Heart left ventricle (tissue), 16 donors: ENCODE measurements around the gene SPCS2. TPM values are rescaled to one million over a fixed set of nuclear protein-coding genes. Genes with fewer than 3 reads are reported as not detected.
A peak's percentile ranks its signal among the peaks of the same experiment; 100 is the strongest.

ENCODE experiments used
- ATAC-seq, 4 donors: fragments of 200-7000 bp; cut with Tn5 transposase; one replicate each; pipeline ENCODE4 v1.9.1; 2020 to 2022; ENCODE audit warnings: moderate library complexity in 4 of 4, mild to moderate bottlenecking in 3 of 4, moderate number of reproducible peaks in 1 of 4
- DNase-seq, 5 donors: peaks; one replicate each; pipeline ENCODE4 v3.0.0-alpha.2; 2020
- H3K27ac ChIP-seq, 12 donors: fragments of 200-600 bp; sonication (generic) in 4 of 12; one replicate each; pipeline versions ENCODE4 v1.5.0 to v1.8.0; 2016 to 2022; ENCODE audit warnings: mild to moderate bottlenecking in 2 of 12
- H3K27me3 ChIP-seq, 9 donors: fragments of 200-600 bp; sonication (generic) in 2 of 9; one replicate each; pipeline versions ENCODE4 v1.5.1 to v1.8.0; 2016 to 2022; ENCODE audit warnings: mild to moderate bottlenecking in 3 of 9
- H3K36me3 ChIP-seq, 9 donors: fragments of 200-600 bp; sonication (generic) in 2 of 9; one replicate each; pipeline versions ENCODE4 v1.5.0 to v1.8.0; 2018 to 2022; ENCODE audit warnings: mild to moderate bottlenecking in 2 of 9
- H3K4me1 ChIP-seq, 12 donors: fragments of 200-600 bp; sonication (generic) in 4 of 12; one replicate each; pipeline versions ENCODE4 v1.5.0 to v1.8.0; 2016 to 2022; ENCODE audit warnings: mild to moderate bottlenecking in 3 of 12
- H3K4me3 ChIP-seq, 12 donors: fragments of 200-600 bp; sonication (generic) in 4 of 12; one replicate each; pipeline versions ENCODE4 v1.5.0 to v1.8.0; 2017 to 2022; ENCODE audit warnings: mild to moderate bottlenecking in 9 of 12, moderate library complexity in 4 of 12
- H3K9me3 ChIP-seq, 12 donors: fragments of 200-600 bp; sonication (generic) in 4 of 12; one replicate each; pipeline versions ENCODE4 v1.5.0 to v1.8.0; 2016 to 2022; ENCODE audit warnings: mild to moderate bottlenecking in 1 of 12
- CTCF ChIP-seq, 12 donors: fragments of 200-600 bp; sonication (generic) in 4 of 12; IDR thresholded peaks; one replicate each; pipeline versions ENCODE4 v1.5.0 to v1.8.0; 2018 to 2022; ENCODE audit warnings: antibody characterized with exemption in 12 of 12, mild to moderate bottlenecking in 5 of 12
- POLR2A ChIP-seq, 2 donors: fragments of 450-650 bp; IDR thresholded peaks; one replicate each; pipeline ENCODE4 v1.6.1; 2017; ENCODE audit warnings: antibody characterized with exemption in 2 of 2, mild to moderate bottlenecking in 2 of 2, moderate library complexity in 2 of 2
- WGBS, 4 donors: extraction: QIAGEN DNeasy Blood & Tissue Kit in 2 of 4; methylation state at CpG; one replicate each; pipeline versions ENCODE4 v1.1.5 to v1.1.7; 2013 to 2018; 5-methylcytosine and 5-hydroxymethylcytosine counted together
- intact Hi-C, 10 donors: fragments of 100-400 bp; cut with DNase I; formaldehyde crosslinking; loops; one replicate each; pipeline versions ENCODE4 v1.11.1 to v1.14.2; 2022
- polyA plus RNA-seq, 2 donors: library from polyadenylated mRNA; stranded (reverse); fragments of 200-250 nt; gene quantifications; one replicate each; pipeline ENCODE4 v1.2.3, GENCODE V29; 2013
- total RNA-seq, 9 donors: library from RNA; depleted of rRNA in 2 of 9; stranded (reverse); fragments of >200 nt in 2 of 9; fragmentation: NEBNext Ultra II Directional in 3 of 9; extraction: Animal tissue kit (Norgen Biotek cat#: 25700) in 3 of 9; gene quantifications; one replicate each; pipeline versions ENCODE4 v1.1.0 to v1.2.4, GENCODE V29; 2016 to 2023
- donor health status: ischemic (EF 13 %, LVEDD 7.1; RV severe dilation, severe dysfunction).
- donor health status: healthy with polysubstance abuse.
- donor health status: DM: no; HTN: yes; CAD: no.
- donor health status: DM: no; HTN: no; CAD: no.
- donor health status: ischemic (EF 25% LVEDD 6.9; RV normal size, moderate dysfunction).
- donor health status: ischemic (EF 25% LVEDD 5.7; RV mildly dilated, moderate dysfunction).
- donor health status: healthy.
- donor health status: DM: yes; HTN: yes; CAD: no.
- donor health status: ischemic (EF 35%, LVEDD 5.7; RV mildly dilated, moderate dysfunction).
- donor health status: nonischemic (EF 11% LVEDD 7.7; RV severe dilation, severe dysfunction).
- donor health status: DM: yes; HTN: yes; CAD: no.
- donor health status: PGD.
- donor health status: ischemic (EF 29% LVEDD 5.4; RV normal size, mild dysfunction).
- donor health status: nonischemic (EF 23%, LVEDD 6.1; RV moderate dilation, normal function).

SPCS2 gene
- total and polyA plus RNA-seq, 11 donors, result 21.8 to 136 (median 109) TPM

- Histone ChIP-seq H3K9me3 (no peaks in the 10 kb centered on the region), H3K27ac (no peak overlapping the region), H3K4me3 (no peak overlapping the region), H3K36me3 (peaks cover 0 to 85% (median 17%) of the 10 kb centered on the region in 9 donors), H3K4me1 (no peaks in the 10 kb centered on the region), H3K27me3 (no peaks in the 10 kb centered on the region)
- intact Hi-C loops, result loop anchor here in 6 of 10 donors (5.0 to 10.0 kb wide), 4 partner anchors 106 to 321 kb away; no protein-coding TSS in a partner anchor
- 88 to 94% (median 91%) methylated on average over 8 of the region's 8 CpGs for WGBS, 4 donors
- ATAC-seq, result no peak
- TF ChIP-seq CTCF (IDR thresholded peaks at IDR 0.05) (no peak), POLR2A (IDR thresholded peaks at IDR 0.05) (no peak)
- no peak for DNase-seq
These were observed 22.6 kb upstream of the SPCS2 start for GRCh38 chr11:74926304-74927030.

- DNase-seq (no peak), ATAC-seq (no peak)
- H3K9me3 ChIP-seq, result no peaks in the 10 kb centered on the region
- no peak overlapping the region for H3K4me3 ChIP-seq
- H3K27ac ChIP-seq, result no peak overlapping the region
- H3K36me3 ChIP-seq, result peaks cover 0 to 88% (median 11%) of the 10 kb centered on the region in 9 donors
- TF ChIP-seq POLR2A (IDR thresholded peaks at IDR 0.05), result no peak
- no peak for TF ChIP-seq CTCF (IDR thresholded peaks at IDR 0.05)
- intact Hi-C loops, result loop anchor here in 6 of 10 donors (5.0 to 10.0 kb wide), 4 partner anchors 105 to 320 kb away; no protein-coding TSS in a partner anchor
- no peaks in the 10 kb centered on the region for H3K4me1 ChIP-seq
- no peaks in the 10 kb centered on the region for H3K27me3 ChIP-seq
These were observed 21.6 kb upstream of the SPCS2 start for GRCh38 chr11:74927496-74927895.

GRCh38 chr11:74929431-74930363 is 19.4 kb upstream of the SPCS2 start:
- peak; percentile 71 to 90 (median 88) for ATAC-seq
- TF ChIP-seq CTCF (IDR thresholded peaks at IDR 0.05) (peak; percentile 70 to 89 (median 82)), POLR2A (IDR thresholded peaks at IDR 0.05) (no peak)
- intact Hi-C loops, result loop anchor here (1.0 to 10.0 kb wide), 11 partner anchors 101 to 319 kb away; no protein-coding TSS in a partner anchor
- Histone ChIP-seq H3K36me3 (peaks cover 0 to 99% (median 31%) of the 10 kb centered on the region in 9 donors), H3K27ac (no peak overlapping the region), H3K4me3 (no peak overlapping the region), H3K9me3 (no peaks in the 10 kb centered on the region), H3K27me3 (no peaks in the 10 kb centered on the region), H3K4me1 (no peaks in the 10 kb centered on the region)
- 55 to 61% (median 59%) methylated on average over 8 of the region's 8 CpGs for WGBS, 4 donors
- DNase-seq, result peak in 4 of 5 donors; percentile 52 to 76 (median 61)

GRCh38 chr11:74932169-74932568 is 16.9 kb upstream of the SPCS2 start:
- ATAC-seq (no peak), DNase-seq (no peak)
- H3K9me3 ChIP-seq, result no peaks in the 10 kb centered on the region
- peaks cover 0 to 100% (median 52%) of the 10 kb centered on the region in 9 donors for H3K36me3 ChIP-seq
- 76 to 82% (median 79%) methylated on average over 5 of the region's 5 CpGs for WGBS, 4 donors
- H3K4me3 ChIP-seq, result no peak overlapping the region
- peaks cover 0 to 6% (median 0%) of the 10 kb centered on the region in 12 donors for H3K4me1 ChIP-seq
- intact Hi-C loops, result loop anchor here in 5 of 10 donors (5.0 to 10.0 kb wide), 3 partner anchors 203 to 315 kb away; no protein-coding TSS in a partner anchor
- H3K27me3 ChIP-seq, result no peaks in the 10 kb centered on the region
- no peak overlapping the region for H3K27ac ChIP-seq
- TF ChIP-seq POLR2A (IDR thresholded peaks at IDR 0.05), result no peak
